SIG-M5 treated with dmso at 0.1 percent for 504 hours (cell line): ENCODE measurements around the gene EEF1G.
"Not testable (repeated sequence)": the region's sequence is repeated elsewhere in the genome, so short reads cannot be mapped to it uniquely, and the experiment has no call there.

Source experiments
- DNase-seq: peaks from one replicate; lab custom pipeline; 2025; ENCODE audit not compliant: unreplicated experiment; lab: John Stamatoyannopoulos, UW

The EEF1G gene

GRCh38 chr11:62573592-62574362 lies at the start of gene EEF1G:
EEF1G (minus strand) TSS chr11:62573891; CDS start chr11:62573842, 49 bp downstream.
- DNase-seq, result peak; percentile 100

GRCh38 chr11:62622476-62623089 lies 48.9 kb upstream of the EEF1G start:
- DNase-seq, result no peak

- peak; percentile 91 for DNase-seq
Observed at GRCh38 chr11:62621567-62622470, 48.1 kb upstream of the EEF1G start, which contains the start of gene B3GAT3. B3GAT3 (minus strand) TSS chr11:62621986; CDS start chr11:62621947, 39 bp downstream.

- DNase-seq, result no peak
Observed at GRCh38 chr11:62621027-62621566, 47.4 kb upstream of the EEF1G start.

- not testable (repeated sequence) for DNase-seq
Observed at GRCh38 chr11:62616957-62617356, 43.3 kb upstream of the EEF1G start.

GRCh38 chr11:62615521-62615920 lies 41.8 kb upstream of the EEF1G start:
- no peak for DNase-seq

GRCh38 chr11:62614275-62614674 lies 40.6 kb upstream of the EEF1G start:
- DNase-seq, result no peak

- DNase-seq, result no peak
Observed at GRCh38 chr11:62613291-62613778, 39.6 kb upstream of the EEF1G start.

GRCh38 chr11:62612366-62613290 lies 38.9 kb upstream of the EEF1G start, which contains the start of the genes EML3 and ROM1:
EML3 (minus strand) TSS chr11:62612775; CDS start chr11:62612457, 318 bp downstream.
ROM1 (plus strand) TSS chr11:62613257; CDS start chr11:62613282, 25 bp downstream.
- peak; percentile 66 for DNase-seq

GRCh38 chr11:62611705-62612365 lies 38.1 kb upstream of the EEF1G start:
- DNase-seq, result peak; percentile 54

GRCh38 chr11:62610814-62611704 lies 37.4 kb upstream of the EEF1G start:
- no peak for DNase-seq

GRCh38 chr11:62610403-62610802 lies 36.7 kb upstream of the EEF1G start:
- no peak for DNase-seq

- no peak for DNase-seq
Observed at GRCh38 chr11:62608776-62609175, 35.1 kb upstream of the EEF1G start.

- no peak for DNase-seq
Observed at GRCh38 chr11:62607714-62608113, 34.0 kb upstream of the EEF1G start.

GRCh38 chr11:62605902-62606301 lies 32.2 kb upstream of the EEF1G start:
- no peak for DNase-seq

GRCh38 chr11:62605467-62605866 lies 31.8 kb upstream of the EEF1G start:
- DNase-seq, result no peak

- no peak for DNase-seq
Observed at GRCh38 chr11:62604460-62605120, 30.9 kb upstream of the EEF1G start.
